Cardiac fibroblast (primary cell): ENCODE data around the gene GNGT2.

Experiments used
- DNase-seq, 2 donors: peaks; one replicate each; pipeline versions ENCODE4 v3.0.0 to v3.0.0-alpha.2; 2010; ENCODE audit warnings: low read depth in 2 of 2
- H3K4me3 ChIP-seq, 2 donors: replicated peaks in 1 of 2; 1 replicate in 1 of 2; 2 replicates in 1 of 2; pipeline ENCODE4 v1.5.1; 2011; ENCODE audit warnings: low read depth in 2 of 2, low read length in 2 of 2, mild to moderate bottlenecking in 2 of 2, moderate library complexity in 1 of 2
- CTCF ChIP-seq: IDR thresholded peaks from one replicate; pipeline ENCODE4 v1.5.1; 2011; ENCODE audit warnings: low read depth, mild to moderate bottlenecking, low read length, inconsistent platforms

GNGT2 gene

GRCh38 chr17:49196520-49196919, 13.9 kb downstream of the GNGT2 start:
- no peak overlapping the region for H3K4me3 ChIP-seq
- TF ChIP-seq CTCF = no peak
- no peak for DNase-seq

GRCh38 chr17:49195751-49196150, 14.6 kb downstream of the GNGT2 start:
- H3K4me3 ChIP-seq = no peak overlapping the region
- no peak for TF ChIP-seq CTCF
- DNase-seq = no peak

GRCh38 chr17:49194297-49194607, 16.1 kb downstream of the GNGT2 start:
- no peak for TF ChIP-seq CTCF
- no peak for DNase-seq
- H3K4me3 ChIP-seq = peak overlapping the region in 1 of 2 donors; percentile 1

- H3K4me3 ChIP-seq = peak overlapping the region; percentile 73 to 86
- peak; percentile 69 to 71 for DNase-seq
- no peak for TF ChIP-seq CTCF
These were observed 16.7 kb downstream of the GNGT2 start for GRCh38 chr17:49193513-49194296.

- TF ChIP-seq CTCF = peak; percentile 15
- peak overlapping the region; percentile 73 to 86 for H3K4me3 ChIP-seq
- peak; percentile 90 to 97 for DNase-seq
These were observed 18.2 kb downstream of the GNGT2 start for GRCh38 chr17:49191917-49192741.

GRCh38 chr17:49191409-49191916, 18.9 kb downstream of the GNGT2 start:
- peak in 1 of 2 donors; percentile 61 for DNase-seq
- peak overlapping the region; percentile 73 to 86 for H3K4me3 ChIP-seq
- TF ChIP-seq CTCF = no peak
